ENCODE measurements around the gene EYS. TPM values are rescaled to one million over a fixed set of nuclear protein-coding genes. Genes with fewer than 3 reads are reported as not detected.

The EYS gene
- total and polyA plus RNA-seq, 4 donors = 0.08 to 0.63 (median 0.36) TPM

DNA sequence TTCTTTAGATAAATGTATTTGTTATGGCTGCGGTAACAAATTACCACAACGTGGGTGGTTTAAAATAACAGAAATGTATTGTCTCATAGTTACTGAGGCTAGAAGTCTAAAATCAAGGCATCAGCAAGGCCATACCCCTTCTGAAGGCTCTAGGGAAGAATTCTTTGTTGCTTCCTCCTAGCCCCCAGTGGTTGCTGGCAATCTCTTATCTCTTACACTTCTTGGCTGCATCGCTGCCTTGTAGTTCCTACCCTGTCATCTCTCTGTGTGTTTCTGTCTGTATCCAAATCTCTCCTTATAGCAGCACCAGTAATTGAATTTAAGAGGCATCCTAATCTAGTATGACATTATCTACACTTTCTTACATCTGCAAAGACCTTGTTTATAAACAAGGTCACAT is 1536.7 kb downstream of the EYS start:
- no peaks in the 10 kb centered on the region for H3K9me3 ChIP-seq (ENCODE audit: control insufficient read depth in 4 of 4, low read length in 3 of 4)
- H3K4me1 ChIP-seq (ENCODE audit: control insufficient read depth in 4 of 4, insufficient read depth in 4 of 4, low read length in 3 of 4) = no peaks in the 10 kb centered on the region
- no peak for DNase-seq (ENCODE audit: low spot score)
- no peaks in the 10 kb centered on the region for H3K27me3 ChIP-seq (ENCODE audit: control insufficient read depth in 4 of 4, insufficient read depth in 4 of 4, low read length in 3 of 4)
- 65% methylated on average over 3 of the region's 3 CpGs for WGBS
- no peak for TF ChIP-seq FOXA2 (IDR thresholded peaks at IDR 0.05)
- no peak for TF ChIP-seq HNF4A (conservative IDR thresholded peaks at IDR 0.05)
- no peak for TF ChIP-seq NR2F2 (IDR thresholded peaks at IDR 0.05)
- TF ChIP-seq JUND (IDR thresholded peaks at IDR 0.05) = no peak
- no peak for TF ChIP-seq SP1 (IDR thresholded peaks at IDR 0.05)
- no peak for TF ChIP-seq RXRA (IDR thresholded peaks at IDR 0.05)
- TF ChIP-seq, protein P1, sequence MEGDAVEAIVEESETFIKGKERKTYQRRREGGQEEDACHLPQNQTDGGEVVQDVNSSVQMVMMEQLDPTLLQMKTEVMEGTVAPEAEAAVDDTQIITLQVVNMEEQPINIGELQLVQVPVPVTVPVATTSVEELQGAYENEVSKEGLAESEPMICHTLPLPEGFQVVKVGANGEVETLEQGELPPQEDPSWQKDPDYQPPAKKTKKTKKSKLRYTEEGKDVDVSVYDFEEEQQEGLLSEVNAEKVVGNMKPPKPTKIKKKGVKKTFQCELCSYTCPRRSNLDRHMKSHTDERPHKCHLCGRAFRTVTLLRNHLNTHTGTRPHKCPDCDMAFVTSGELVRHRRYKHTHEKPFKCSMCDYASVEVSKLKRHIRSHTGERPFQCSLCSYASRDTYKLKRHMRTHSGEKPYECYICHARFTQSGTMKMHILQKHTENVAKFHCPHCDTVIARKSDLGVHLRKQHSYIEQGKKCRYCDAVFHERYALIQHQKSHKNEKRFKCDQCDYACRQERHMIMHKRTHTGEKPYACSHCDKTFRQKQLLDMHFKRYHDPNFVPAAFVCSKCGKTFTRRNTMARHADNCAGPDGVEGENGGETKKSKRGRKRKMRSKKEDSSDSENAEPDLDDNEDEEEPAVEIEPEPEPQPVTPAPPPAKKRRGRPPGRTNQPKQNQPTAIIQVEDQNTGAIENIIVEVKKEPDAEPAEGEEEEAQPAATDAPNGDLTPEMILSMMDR (IDR thresholded peaks at IDR 0.05; ENCODE audit: low read depth, low read length, missing input control) = no peak
- no peak for TF ChIP-seq RAD21 (IDR thresholded peaks at IDR 0.05)
- TF ChIP-seq GABPA (IDR thresholded peaks at IDR 0.05 in 1 of 2, conservative IDR thresholded peaks at IDR 0.05 in 1 of 2) = no peak
- no peak for TF ChIP-seq YY1 (IDR thresholded peaks at IDR 0.05)
- TF ChIP-seq, protein P2, sequence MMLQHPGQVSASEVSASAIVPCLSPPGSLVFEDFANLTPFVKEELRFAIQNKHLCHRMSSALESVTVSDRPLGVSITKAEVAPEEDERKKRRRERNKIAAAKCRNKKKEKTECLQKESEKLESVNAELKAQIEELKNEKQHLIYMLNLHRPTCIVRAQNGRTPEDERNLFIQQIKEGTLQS (IDR thresholded peaks at IDR 0.05) = no peak
- no peak overlapping the region for H3K4me3 ChIP-seq (ENCODE audit: low read depth in 1 of 3, low read length in 3 of 3)
- H3K9ac ChIP-seq (ENCODE audit: low read depth in 1 of 2, low read length in 2 of 2) = no peak overlapping the region
- H3K27ac ChIP-seq (ENCODE audit: low read depth in 1 of 2, low read length in 2 of 2) = no peak overlapping the region
- H3K36me3 ChIP-seq (ENCODE audit: control insufficient read depth in 4 of 4, insufficient read depth in 3 of 4, low read depth in 1 of 4, low read length in 3 of 4) = no peaks in the 10 kb centered on the region

DNA sequence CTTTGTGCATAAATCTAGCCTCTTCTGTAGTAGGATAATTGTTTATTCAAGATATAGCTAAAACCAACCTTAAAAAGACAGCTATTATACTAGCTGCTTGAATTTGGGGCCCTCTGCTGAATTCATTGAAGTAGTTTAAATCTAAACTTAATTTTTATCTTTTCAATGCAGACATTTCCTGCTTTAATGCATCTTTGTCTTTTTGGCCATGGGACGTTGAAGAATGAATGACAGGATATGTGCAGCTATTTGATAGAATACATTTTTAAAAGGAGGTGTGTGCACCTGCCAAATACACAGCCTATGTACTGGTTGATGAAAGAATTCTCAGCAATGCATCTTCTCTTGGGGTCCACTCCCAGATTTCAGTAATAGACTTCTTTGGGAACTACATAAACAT is 1546.5 kb downstream of the EYS start:
- H3K27me3 ChIP-seq (ENCODE audit: control insufficient read depth in 4 of 4, insufficient read depth in 4 of 4, low read length in 3 of 4) = no peaks in the 10 kb centered on the region
- no peak for DNase-seq (ENCODE audit: low spot score)
- H3K9ac ChIP-seq (ENCODE audit: low read depth in 1 of 2, low read length in 2 of 2) = no peak overlapping the region
- 55% methylated on average over 1 of the region's 1 CpG for WGBS
- no peaks in the 10 kb centered on the region for H3K4me1 ChIP-seq (ENCODE audit: control insufficient read depth in 4 of 4, insufficient read depth in 4 of 4, low read length in 3 of 4)
- H3K27ac ChIP-seq (ENCODE audit: low read depth in 1 of 2, low read length in 2 of 2) = no peak overlapping the region
- H3K9me3 ChIP-seq (ENCODE audit: control insufficient read depth in 4 of 4, low read length in 3 of 4) = no peaks in the 10 kb centered on the region
- no peak overlapping the region for H3K4me3 ChIP-seq (ENCODE audit: low read depth in 1 of 3, low read length in 3 of 3)
- TF ChIP-seq HNF4A (conservative IDR thresholded peaks at IDR 0.05) (no peak), YY1 (IDR thresholded peaks at IDR 0.05) (no peak), RXRA (IDR thresholded peaks at IDR 0.05) (no peak), RAD21 (IDR thresholded peaks at IDR 0.05) (no peak), FOXA1 (IDR thresholded peaks at IDR 0.05) (no peak)
- TF ChIP-seq, protein P3, sequence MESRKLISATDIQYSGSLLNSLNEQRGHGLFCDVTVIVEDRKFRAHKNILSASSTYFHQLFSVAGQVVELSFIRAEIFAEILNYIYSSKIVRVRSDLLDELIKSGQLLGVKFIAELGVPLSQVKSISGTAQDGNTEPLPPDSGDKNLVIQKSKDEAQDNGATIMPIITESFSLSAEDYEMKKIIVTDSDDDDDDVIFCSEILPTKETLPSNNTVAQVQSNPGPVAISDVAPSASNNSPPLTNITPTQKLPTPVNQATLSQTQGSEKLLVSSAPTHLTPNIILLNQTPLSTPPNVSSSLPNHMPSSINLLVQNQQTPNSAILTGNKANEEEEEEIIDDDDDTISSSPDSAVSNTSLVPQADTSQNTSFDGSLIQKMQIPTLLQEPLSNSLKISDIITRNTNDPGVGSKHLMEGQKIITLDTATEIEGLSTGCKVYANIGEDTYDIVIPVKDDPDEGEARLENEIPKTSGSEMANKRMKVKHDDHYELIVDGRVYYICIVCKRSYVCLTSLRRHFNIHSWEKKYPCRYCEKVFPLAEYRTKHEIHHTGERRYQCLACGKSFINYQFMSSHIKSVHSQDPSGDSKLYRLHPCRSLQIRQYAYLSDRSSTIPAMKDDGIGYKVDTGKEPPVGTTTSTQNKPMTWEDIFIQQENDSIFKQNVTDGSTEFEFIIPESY (IDR thresholded peaks at IDR 0.05) = no peak
- no peaks in the 10 kb centered on the region for H3K36me3 ChIP-seq (ENCODE audit: control insufficient read depth in 4 of 4, insufficient read depth in 3 of 4, low read depth in 1 of 4, low read length in 3 of 4)

DNA sequence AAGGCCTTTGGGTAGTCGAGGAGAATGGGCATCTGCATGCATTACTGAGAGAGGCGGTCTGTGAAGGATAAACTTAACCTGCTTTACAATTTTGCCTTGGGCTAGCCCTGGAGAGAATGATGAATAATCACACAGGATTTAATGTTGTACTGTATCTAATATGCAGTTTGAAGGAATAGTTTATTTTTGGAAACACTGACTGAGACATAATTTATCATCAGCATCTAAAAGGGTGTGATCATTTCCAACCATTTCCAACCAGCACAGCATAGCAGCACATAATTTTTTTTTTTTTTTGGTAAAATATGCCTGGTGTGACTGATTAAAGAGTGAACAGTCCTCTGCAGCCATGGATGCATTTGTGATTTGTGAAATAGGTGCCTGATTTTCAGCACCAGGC is 1552.0 kb downstream of the EYS start:
- Histone ChIP-seq H3K4me1 (ENCODE audit: control insufficient read depth in 4 of 4, insufficient read depth in 4 of 4, low read length in 3 of 4) (no peaks in the 10 kb centered on the region), H3K27ac (ENCODE audit: low read depth in 1 of 2, low read length in 2 of 2) (no peak overlapping the region), H3K9me3 (ENCODE audit: control insufficient read depth in 4 of 4, low read length in 3 of 4) (no peaks in the 10 kb centered on the region), H3K9ac (ENCODE audit: low read depth in 1 of 2, low read length in 2 of 2) (no peak overlapping the region), H3K4me3 (ENCODE audit: low read depth in 1 of 3, low read length in 3 of 3) (no peak overlapping the region), H3K27me3 (ENCODE audit: control insufficient read depth in 4 of 4, insufficient read depth in 4 of 4, low read length in 3 of 4) (no peaks in the 10 kb centered on the region), H3K36me3 (ENCODE audit: control insufficient read depth in 4 of 4, insufficient read depth in 3 of 4, low read depth in 1 of 4, low read length in 3 of 4) (no peaks in the 10 kb centered on the region)
- no peak for DNase-seq (ENCODE audit: low spot score)
- TF ChIP-seq SP1 (IDR thresholded peaks at IDR 0.05) (no peak), YY1 (IDR thresholded peaks at IDR 0.05) (no peak), HNF4A (conservative IDR thresholded peaks at IDR 0.05) (no peak), NR2F2 (IDR thresholded peaks at IDR 0.05) (no peak), FOXA1 (IDR thresholded peaks at IDR 0.05) (no peak), RAD21 (IDR thresholded peaks at IDR 0.05) (no peak), EGR1 (IDR thresholded peaks at IDR 0.05; ENCODE audit: low read depth in 2 of 2) (no peak)
- TF ChIP-seq, protein P2 (IDR thresholded peaks at IDR 0.05) = no peak
- TF ChIP-seq, protein P3 (IDR thresholded peaks at IDR 0.05) = no peak
- TF ChIP-seq, protein P1 (IDR thresholded peaks at IDR 0.05; ENCODE audit: low read depth, low read length, missing input control) = no peak
- WGBS = 59% methylated on average over 2 of the region's 2 CpGs
